SK-N-MC (cell line): Measurements from ENCODE around the gene PGM2.
A peak's percentile ranks its signal among the peaks of the same experiment; 100 is the strongest.

ENCODE experiments used
- DNase-seq: peaks from one replicate; pipeline ENCODE4 v3.0.0-alpha.2; 2011; ENCODE audit warnings: low read depth, low spot score
- H3K27ac ChIP-seq: fragments of 200-600 bp; sonication (generic); 2 replicates; pipeline ENCODE4 v1.5.1; 2016; ENCODE audit warnings: mixed run types
- H3K36me3 ChIP-seq: fragments of 200-600 bp; sonication (generic); 2 replicates; pipeline ENCODE4 v1.6.1; 2017; ENCODE audit warnings: antibody characterized with exemption, low read length, mixed read lengths; ENCODE audit not compliant: insufficient read depth
- H3K4me3 ChIP-seq: fragments of 200-600 bp; sonication (generic); 2 replicates; pipeline ENCODE4 v1.5.1; 2016
- H3K9ac ChIP-seq: fragments of 200-600 bp; sonication (generic); 2 replicates; pipeline ENCODE4 v1.8.0; 2017; ENCODE audit warnings: mixed run types, mixed read lengths; ENCODE audit not compliant: insufficient read length
- H3K9me3 ChIP-seq: fragments of 200-600 bp; sonication (generic); 2 replicates; pipeline ENCODE4 v1.6.1; 2017; ENCODE audit warnings: low read depth, mild to moderate bottlenecking, antibody characterized with exemption, low read length, moderate library complexity, mixed read lengths
- EZH2 ChIP-seq: fragments of 200-600 bp; sonication (generic); IDR thresholded peaks from one replicate; pipeline ENCODE4 v1.6.1; 2017; ENCODE audit warnings: antibody characterized with exemption
- FOXP2 ChIP-seq: optimal IDR thresholded peaks from 2 replicates; pipeline ENCODE3; 2011; ENCODE audit warnings: mild to moderate bottlenecking, moderate library complexity; ENCODE audit not compliant: insufficient read depth; ENCODE audit errors: extremely low read length, control extremely low read depth
- POLR2AphosphoS5 ChIP-seq: IDR thresholded peaks from 2 replicates; pipeline ENCODE4 v1.6.1; 2012; ENCODE audit warnings: mild to moderate bottlenecking, low read depth, low read length, borderline replicate concordance

PGM2 gene

DNA sequence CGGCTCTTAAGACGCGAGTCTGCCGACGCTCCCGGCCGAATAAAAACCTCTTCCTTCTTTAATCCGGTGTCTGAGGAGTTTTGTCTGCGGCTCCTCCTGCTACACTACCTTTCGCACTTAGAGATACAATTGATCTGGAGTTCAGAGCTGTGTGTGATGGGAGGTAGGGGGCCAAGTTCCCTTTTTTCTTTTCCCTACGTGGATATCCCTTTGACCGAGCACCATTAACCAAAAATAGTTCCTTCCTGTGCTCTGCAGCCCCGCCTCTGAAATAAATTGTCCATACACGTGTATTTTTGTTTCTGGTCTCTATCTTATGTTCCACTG, 555 bp upstream of the PGM2 start:
- H3K9ac ChIP-seq: peak overlapping the region; percentile 59
- H3K4me3 ChIP-seq: peak overlapping the region; percentile 85
- no peaks in the 10 kb centered on the region for H3K9me3 ChIP-seq
- TF ChIP-seq FOXP2 (no peak), EZH2 (no peak), POLR2AphosphoS5 (no peak)
- H3K36me3 ChIP-seq: peaks cover 6% of the 10 kb centered on the region; the same call in 1 of the 2 replicates
- no peak for DNase-seq
- H3K27ac ChIP-seq: no peak overlapping the region

DNA sequence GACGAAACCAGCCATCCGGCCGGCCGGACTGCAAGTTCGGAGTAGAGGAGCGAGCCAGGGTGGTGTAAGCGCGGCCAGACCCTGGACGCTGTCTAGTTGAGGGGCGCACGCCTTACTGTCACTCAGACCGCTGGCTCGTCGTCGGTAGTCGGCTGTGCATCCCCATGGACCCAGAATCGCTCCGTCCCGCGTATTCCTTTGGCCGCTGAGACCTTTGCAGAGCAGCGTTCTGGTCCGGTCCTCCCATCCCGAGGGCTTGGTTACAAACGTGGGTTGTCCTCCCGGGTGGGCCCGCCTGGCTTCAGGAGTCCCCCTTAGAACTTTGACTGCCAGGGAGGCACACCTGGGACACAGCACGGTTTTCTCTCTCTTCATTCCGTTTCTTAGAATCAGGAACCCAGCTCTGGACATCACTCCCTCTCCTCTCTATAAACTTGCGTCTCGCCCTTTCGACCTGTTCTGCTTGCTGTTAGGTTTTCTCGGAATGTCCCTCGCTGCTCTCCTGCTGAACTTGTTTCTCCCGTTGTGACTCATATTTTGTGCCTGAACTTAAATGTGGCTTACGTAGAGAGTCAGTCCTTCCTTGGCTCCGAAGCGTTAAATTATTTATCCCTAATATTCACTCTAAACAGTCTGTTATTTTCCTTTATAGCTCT, 672 bp downstream of the PGM2 start:
- peaks cover 6% of the 10 kb centered on the region; the same call in 1 of the 2 replicates for H3K36me3 ChIP-seq
- peak overlapping the region; percentile 85 for H3K4me3 ChIP-seq
- no peak for TF ChIP-seq POLR2AphosphoS5
- no peak for TF ChIP-seq FOXP2
- no peak for TF ChIP-seq EZH2
- peak overlapping the region; percentile 70 for H3K9ac ChIP-seq
- no peaks in the 10 kb centered on the region for H3K9me3 ChIP-seq
- H3K27ac ChIP-seq: no peak overlapping the region
- no peak for DNase-seq

DNA sequence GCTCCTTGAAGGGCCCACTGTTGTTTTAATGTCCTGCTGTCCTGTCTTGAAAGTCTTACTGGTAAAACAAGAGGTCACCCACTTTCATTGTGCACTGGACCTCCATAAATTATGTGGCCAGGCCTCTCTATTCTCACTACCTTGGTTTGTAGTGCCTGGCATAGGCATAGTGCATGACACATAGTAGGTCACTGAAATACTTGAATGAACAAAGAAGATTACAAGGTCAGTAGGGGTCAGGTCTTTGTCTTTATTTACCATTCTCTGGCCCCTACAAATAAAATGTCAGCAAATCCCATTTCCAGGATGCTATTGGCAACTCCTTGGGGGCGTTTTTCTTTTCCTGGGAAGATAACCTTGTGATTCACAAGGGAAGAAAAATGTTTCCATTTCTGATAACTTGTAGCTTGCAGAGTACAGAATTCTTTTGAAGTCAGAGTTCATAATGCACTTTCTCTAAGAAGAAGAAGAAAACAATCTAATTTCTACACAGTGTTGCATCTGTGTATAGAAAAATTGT, 1.4 kb downstream of the PGM2 start:
- no peak overlapping the region for H3K9ac ChIP-seq
- peaks cover 7% of the 10 kb centered on the region; the same call in 1 of the 2 replicates for H3K36me3 ChIP-seq
- H3K27ac ChIP-seq: no peak overlapping the region
- no peak for DNase-seq
- TF ChIP-seq FOXP2 (no peak), POLR2AphosphoS5 (no peak), EZH2 (no peak)
- H3K4me3 ChIP-seq: peak overlapping the region; percentile 85
- no peaks in the 10 kb centered on the region for H3K9me3 ChIP-seq

DNA sequence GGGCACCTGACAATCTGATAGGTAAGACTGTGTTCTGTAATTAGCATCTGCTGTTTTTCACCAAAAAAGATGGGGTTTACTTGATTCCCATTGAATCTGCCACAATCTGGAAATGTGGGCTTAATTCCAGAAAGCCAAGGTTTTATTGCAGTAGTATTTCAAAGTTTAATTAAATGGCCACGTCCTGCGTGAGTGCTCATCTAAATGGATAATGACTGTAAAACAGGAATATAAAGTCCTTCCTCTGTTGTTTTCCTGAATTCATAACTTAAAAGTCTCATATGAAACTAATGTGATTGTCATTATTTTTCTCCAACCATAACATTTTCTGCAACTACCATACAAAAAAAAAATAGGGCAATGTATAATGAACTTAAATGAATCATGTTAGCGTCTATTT, 2.4 kb downstream of the PGM2 start:
- no peak overlapping the region for H3K27ac ChIP-seq

DNA sequence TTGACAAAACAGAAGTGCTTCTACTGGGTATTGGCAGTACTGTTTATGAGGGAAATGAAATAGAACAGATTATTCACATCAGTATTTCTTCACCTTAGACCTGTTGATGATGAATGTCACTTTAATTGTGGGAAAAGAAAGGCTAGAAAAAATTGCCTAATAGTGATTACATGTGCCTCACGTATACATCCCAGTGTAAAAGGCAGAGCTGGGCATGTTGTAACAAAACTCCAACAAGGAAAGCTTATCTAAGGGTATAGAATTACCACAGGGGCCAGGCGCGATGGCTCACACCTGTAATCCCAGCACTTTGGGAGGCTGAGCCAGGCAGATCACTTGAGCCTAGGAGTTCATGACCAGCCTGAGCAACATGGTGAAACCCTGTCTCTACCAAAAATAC, 4.2 kb downstream of the PGM2 start:
- Histone ChIP-seq H3K9ac (no peak overlapping the region), H3K36me3 (peaks cover 11% of the 10 kb centered on the region; the same call in 1 of the 2 replicates), H3K4me3 (no peak overlapping the region), H3K9me3 (no peaks in the 10 kb centered on the region), H3K27ac (no peak overlapping the region)
- TF ChIP-seq EZH2 (no peak), FOXP2 (no peak), POLR2AphosphoS5 (no peak)
- DNase-seq: no peak

More for the DNA sequence above, 2.4 kb downstream of the PGM2 start:
- Histone ChIP-seq H3K4me3 (no peak overlapping the region), H3K36me3 (peaks cover 8% of the 10 kb centered on the region; the same call in 1 of the 2 replicates), H3K9ac (no peak overlapping the region), H3K9me3 (no peaks in the 10 kb centered on the region)
- TF ChIP-seq FOXP2 (no peak), EZH2 (no peak), POLR2AphosphoS5 (no peak)
- no peak for DNase-seq

DNA sequence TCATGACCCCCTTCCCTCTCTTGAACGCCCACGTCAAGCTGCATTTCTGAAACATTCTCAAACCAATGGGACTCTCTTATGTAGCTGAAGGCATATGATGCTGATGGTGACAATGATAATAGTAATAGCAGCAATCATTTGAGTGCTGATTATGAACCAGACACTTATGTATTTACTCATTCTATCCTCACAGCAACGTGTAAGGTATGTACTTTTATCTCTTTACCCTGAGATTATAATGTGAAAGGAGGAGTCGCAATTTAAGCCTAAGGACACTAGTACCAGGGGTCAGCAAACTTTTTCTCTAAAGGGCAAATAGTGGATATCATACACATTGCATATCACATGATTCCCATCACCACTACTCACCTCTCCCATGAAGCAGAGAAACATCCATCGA, 8.5 kb downstream of the PGM2 start:
- peaks cover 10% of the 10 kb centered on the region; the same call in 1 of the 2 replicates for H3K36me3 ChIP-seq
- no peak overlapping the region for H3K9ac ChIP-seq
- no peaks in the 10 kb centered on the region for H3K9me3 ChIP-seq
- H3K27ac ChIP-seq: no peak overlapping the region
- H3K4me3 ChIP-seq: no peak overlapping the region
- no peak for TF ChIP-seq EZH2
- TF ChIP-seq POLR2AphosphoS5: no peak
- no peak for TF ChIP-seq FOXP2
- no peak for DNase-seq

DNA sequence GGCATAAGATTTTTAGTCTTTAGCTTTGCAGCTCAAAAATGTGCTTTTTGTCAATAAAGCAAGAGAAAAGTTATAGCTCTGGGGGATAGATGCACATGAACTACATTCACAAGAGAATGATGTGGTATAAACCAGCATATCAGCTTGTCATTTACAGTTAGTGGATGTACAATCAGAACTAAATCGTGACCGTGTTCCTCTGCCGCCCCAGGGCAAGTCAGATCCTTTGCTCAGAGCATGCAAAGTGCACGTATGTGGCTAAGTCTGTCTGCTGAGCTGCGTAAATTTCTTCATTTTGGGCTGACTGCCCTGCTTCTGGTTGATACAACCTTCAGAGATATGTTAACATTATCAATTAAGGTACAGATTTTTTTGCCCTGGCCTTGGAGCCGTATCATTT, 9.3 kb downstream of the PGM2 start:
- no peak for DNase-seq
- no peak for TF ChIP-seq FOXP2
- no peak for TF ChIP-seq POLR2AphosphoS5
- no peak for TF ChIP-seq EZH2
- Histone ChIP-seq H3K36me3 (peaks cover 5% of the 10 kb centered on the region; the same call in 1 of the 2 replicates), H3K27ac (no peak overlapping the region), H3K9ac (no peak overlapping the region), H3K9me3 (no peaks in the 10 kb centered on the region), H3K4me3 (no peak overlapping the region)

DNA sequence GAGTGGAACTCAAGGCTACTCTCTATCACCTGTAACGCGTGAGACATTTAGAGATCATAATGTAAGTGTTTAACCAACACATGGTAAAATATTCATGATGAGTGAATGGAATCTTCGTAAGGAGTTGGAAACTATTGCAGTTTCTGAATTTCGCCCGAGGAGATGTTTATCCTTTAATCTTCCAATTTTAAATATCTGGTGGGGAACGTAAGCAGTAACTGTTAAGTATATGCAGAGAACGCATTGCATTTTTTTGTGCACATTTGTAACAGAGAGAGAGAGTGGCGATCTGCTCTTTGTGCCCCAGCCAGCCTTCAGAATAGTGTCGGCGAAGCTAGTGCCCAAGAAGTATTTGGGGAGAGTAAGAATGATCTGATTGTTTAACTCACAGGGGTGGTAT, 9.8 kb downstream of the PGM2 start:
- H3K36me3 ChIP-seq: peaks cover 6% of the 10 kb centered on the region; the same call in 1 of the 2 replicates
- no peaks in the 10 kb centered on the region for H3K9me3 ChIP-seq
- no peak overlapping the region for H3K9ac ChIP-seq

More for the DNA sequence above, 9.8 kb downstream of the PGM2 start:
- no peak overlapping the region for H3K27ac ChIP-seq
- no peak overlapping the region for H3K4me3 ChIP-seq
- TF ChIP-seq POLR2AphosphoS5 (no peak), FOXP2 (no peak), EZH2 (no peak)
- DNase-seq: no peak
